HG03060 (cell line): ENCODE measurements around the gene TRAPPC2L.

Experiments used
- ATAC-seq: cut with Tn5 transposase; IDR thresholded peaks from one replicate; pipeline ENCODE4 v1.9.1; 2021; ENCODE audit warnings: low read depth, moderate number of reproducible peaks; ENCODE audit not compliant: unreplicated experiment

The TRAPPC2L gene

GRCh38 chr16:88856828-88857727 is at the start of gene TRAPPC2L, which contains the start of gene GALNS:
TRAPPC2L (plus strand) TSS chr16:88857127; CDS start chr16:88857151, 24 bp downstream.
GALNS (minus strand) TSS chr16:88856947; CDS start chr16:88856877, 70 bp downstream.
- ATAC-seq, result peak; percentile 52

DNA sequence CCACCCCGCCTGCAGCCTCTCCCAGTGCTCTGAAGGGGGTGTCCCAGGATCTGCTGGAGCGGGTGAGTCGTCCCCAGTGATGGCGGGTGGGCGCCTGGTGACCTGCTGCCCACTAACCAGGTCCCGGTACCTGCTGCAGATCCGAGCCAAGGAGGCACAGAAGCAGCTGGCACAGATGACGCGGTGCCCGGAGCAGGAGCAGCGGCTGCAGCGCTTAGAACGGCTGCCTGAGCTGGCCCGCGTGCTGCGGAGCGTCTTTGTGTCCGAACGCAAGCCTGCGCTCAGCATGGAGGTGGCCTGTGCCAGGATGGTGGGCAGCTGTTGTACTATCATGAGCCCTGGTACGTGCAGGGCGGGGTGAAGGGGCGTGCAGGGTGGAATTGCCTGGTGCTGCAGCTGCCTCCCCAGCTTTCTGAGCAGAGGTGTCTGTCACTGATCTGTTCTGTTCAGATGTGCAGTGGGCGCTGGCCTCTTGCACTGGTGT is 49.7 kb upstream of the TRAPPC2L start:
- ATAC-seq, result no peak

- ATAC-seq, result no peak
These were observed 49.1 kb upstream of the TRAPPC2L start for GRCh38 chr16:88807626-88808453.

DNA sequence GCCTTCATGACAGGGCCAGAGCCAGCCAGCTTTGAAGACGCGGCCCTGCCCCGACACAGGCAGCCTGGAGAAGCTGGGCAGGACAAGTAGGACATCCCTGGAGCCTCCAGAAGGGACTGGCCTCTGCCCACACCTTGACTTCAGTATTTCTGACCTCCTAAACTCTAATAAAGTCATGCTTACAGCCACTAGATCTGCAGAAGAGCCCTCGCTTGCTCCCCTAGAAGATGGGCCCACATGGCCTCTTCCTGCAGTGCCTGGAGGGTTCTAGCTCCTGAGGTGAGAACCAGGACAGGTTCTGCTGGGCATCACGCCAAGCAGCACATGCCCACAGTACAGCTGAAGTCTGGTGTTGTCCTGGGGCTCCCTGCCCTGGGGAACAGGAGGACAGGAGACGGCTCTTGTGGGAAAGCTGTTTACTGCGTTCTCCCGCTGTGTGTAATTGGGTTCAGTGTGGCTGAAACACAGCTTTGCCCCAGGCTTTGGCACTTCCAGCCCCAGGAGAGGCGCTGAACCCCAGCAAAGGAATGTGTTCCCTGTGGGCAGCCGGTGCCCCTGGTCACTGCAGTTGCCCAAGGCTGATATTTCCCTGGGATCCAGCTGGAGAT is 47.8 kb upstream of the TRAPPC2L start:
- ATAC-seq, result no peak

- no peak for ATAC-seq
These were observed 47.2 kb upstream of the TRAPPC2L start for GRCh38 chr16:88809676-88810165.

GRCh38 chr16:88810166-88810911 is 46.6 kb upstream of the TRAPPC2L start:
- ATAC-seq, result no peak

- ATAC-seq, result peak; percentile 21
These were observed 45.8 kb upstream of the TRAPPC2L start for GRCh38 chr16:88810912-88811768.

DNA sequence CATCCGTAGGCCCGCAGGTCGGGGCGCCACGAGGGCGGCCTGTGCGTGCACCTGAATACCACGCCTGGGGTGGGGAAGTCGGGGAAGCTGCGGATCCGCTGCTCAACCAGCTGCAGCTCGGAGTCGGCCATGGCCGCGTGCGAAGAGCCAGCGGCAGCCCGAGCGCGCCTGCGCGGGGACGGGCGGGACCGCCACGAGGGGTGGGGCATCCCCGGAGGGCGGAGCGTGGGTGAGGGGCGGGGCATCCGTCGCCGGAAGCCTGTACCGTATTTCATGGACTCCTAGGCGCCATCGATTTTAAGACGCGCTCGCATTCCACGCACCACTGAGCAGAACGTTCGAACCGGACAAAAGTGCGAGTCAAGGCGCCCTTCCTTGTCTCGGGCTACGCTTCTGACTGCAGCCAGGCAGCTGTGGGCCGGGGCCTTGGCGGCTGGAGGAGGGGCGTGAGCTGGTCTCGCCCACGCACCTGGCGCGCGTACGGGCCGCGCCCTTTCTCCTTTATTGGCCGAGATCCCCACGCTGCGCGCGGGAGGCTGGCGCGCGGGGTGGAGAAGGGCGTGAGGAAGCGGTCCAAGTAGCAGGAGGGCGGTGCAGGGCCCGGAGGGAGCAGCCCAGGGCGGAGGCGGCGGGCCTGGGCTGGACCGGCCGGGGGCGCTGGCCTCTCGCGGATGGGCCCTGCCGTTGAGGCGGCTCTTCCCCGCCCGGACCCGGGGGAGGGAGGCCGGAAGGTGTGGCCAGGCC is 45.0 kb upstream of the TRAPPC2L start, which contains the start of gene APRT:
APRT (minus strand) TSS at position 160 of the 744 bp plus-strand sequence; CDS start at position 131, 29 bp downstream.
- ATAC-seq, result peak; percentile 48

GRCh38 chr16:88812513-88813268 is 44.2 kb upstream of the TRAPPC2L start:
- ATAC-seq, result no peak

GRCh38 chr16:88813269-88814143 is 43.4 kb upstream of the TRAPPC2L start:
- no peak for ATAC-seq

GRCh38 chr16:88814144-88814502 is 42.8 kb upstream of the TRAPPC2L start:
- no peak for ATAC-seq

- no peak for ATAC-seq
These were observed 41.7 kb upstream of the TRAPPC2L start for GRCh38 chr16:88815227-88815626.

- ATAC-seq, result no peak
These were observed 40.9 kb upstream of the TRAPPC2L start for GRCh38 chr16:88815901-88816589.

DNA sequence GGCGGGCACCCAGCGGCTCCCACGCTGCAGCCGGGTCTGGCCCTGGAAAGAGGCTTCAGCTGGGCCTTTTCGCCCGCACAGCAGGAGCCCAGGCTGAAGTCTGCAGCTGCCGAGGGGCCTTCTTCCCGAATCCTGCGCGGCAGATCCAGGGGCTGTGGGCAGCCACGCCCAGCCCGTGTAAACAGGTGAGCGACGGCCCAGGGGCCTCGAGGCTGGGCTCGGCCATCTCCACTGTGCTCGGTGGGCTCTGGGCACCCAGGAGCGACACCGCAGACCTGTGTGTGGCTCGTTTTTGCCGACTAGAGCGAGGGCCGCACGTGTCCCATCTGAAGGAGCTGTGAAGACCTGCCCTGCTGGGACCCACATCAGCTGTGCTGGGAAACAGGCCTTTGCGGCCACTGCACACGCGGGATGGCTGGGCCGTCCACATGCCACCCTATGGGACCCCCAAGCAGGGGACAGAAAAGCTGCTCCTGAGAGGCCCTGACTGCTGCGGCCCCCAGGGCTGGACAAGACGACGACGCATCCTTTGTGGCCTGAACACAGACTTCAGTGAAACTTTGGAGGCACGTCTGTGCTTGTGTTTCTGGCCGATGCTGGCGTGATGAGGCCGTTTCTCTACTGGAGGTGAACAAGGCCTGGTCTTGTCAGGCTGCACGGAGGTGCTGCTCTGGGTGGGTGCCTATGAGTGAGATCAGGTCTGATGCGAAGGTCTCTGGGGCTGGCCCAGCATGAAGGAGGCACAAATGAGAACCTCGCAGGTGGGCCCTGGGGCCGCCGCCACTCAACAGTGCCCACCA is 40.0 kb upstream of the TRAPPC2L start:
- no peak for ATAC-seq
